HFFc6 (cell line): ENCODE results near the gene MAP3K4. TPM values are rescaled to one million over a fixed set of nuclear protein-coding genes. Genes with fewer than 3 reads are reported as not detected.
A peak's percentile ranks its signal among the peaks of the same experiment; 100 is the strongest.

Experiments used
- DNase-seq: peaks from one replicate; pipeline ENCODE4 v3.0.0-alpha.2; 2018
- H3K27ac Mint-ChIP-seq: 2 replicates; pipeline ENCODE4 v1.8.0; 2020; ENCODE audit warnings: mild to moderate bottlenecking, mixed read lengths
- H3K27me3 Mint-ChIP-seq: 2 replicates; pipeline ENCODE4 v1.8.0; 2021; ENCODE audit warnings: mild to moderate bottlenecking, moderate library complexity, mixed read lengths; ENCODE audit not compliant: insufficient read depth
- H3K36me3 Mint-ChIP-seq: 2 replicates; pipeline ENCODE4 v1.8.0; 2021; ENCODE audit warnings: low read depth, mixed read lengths
- H3K4me1 Mint-ChIP-seq: 2 replicates; pipeline ENCODE4 v1.8.0; 2020; ENCODE audit warnings: low read depth, mixed read lengths
- H3K4me3 Mint-ChIP-seq: 2 replicates; pipeline ENCODE4 v1.8.0; 2020; ENCODE audit warnings: mild to moderate bottlenecking, moderate library complexity, mixed read lengths
- H3K9me3 Mint-ChIP-seq: 2 replicates; pipeline ENCODE4 v1.8.0; 2020; ENCODE audit warnings: mild to moderate bottlenecking, mixed read lengths
- total RNA-seq, 6 experiments: library from RNA; stranded (reverse); fragmentation: NEBNext Ultra II Directional; extraction: Animal tissue kit (Norgen Biotek cat#: 25700); gene quantifications; 2 replicates in 1 of 6; 3 replicates in 5 of 6; pipeline ENCODE4 v1.2.3, GENCODE V29; 2021
- TF ChIP-seq, protein P1 (sequence below): fragments of 200-600 bp; sonication (generic); IDR thresholded peaks from 2 replicates; pipeline ENCODE4 v1.5.0; 2021; ENCODE audit warnings: antibody characterized with exemption, mild to moderate bottlenecking

MAP3K4 gene
- total RNA-seq, 6 experiments from 2014 or later: 16.8 to 26.2 (median 22.3) TPM

GRCh38 chr6:160992061-160992979 lies 751 bp downstream of the MAP3K4 start:
- H3K4me3 Mint-ChIP-seq: peak overlapping the region; percentile 94
- H3K4me1 Mint-ChIP-seq: peaks cover 35% of the 10 kb centered on the region
- TF ChIP-seq, protein P1, sequence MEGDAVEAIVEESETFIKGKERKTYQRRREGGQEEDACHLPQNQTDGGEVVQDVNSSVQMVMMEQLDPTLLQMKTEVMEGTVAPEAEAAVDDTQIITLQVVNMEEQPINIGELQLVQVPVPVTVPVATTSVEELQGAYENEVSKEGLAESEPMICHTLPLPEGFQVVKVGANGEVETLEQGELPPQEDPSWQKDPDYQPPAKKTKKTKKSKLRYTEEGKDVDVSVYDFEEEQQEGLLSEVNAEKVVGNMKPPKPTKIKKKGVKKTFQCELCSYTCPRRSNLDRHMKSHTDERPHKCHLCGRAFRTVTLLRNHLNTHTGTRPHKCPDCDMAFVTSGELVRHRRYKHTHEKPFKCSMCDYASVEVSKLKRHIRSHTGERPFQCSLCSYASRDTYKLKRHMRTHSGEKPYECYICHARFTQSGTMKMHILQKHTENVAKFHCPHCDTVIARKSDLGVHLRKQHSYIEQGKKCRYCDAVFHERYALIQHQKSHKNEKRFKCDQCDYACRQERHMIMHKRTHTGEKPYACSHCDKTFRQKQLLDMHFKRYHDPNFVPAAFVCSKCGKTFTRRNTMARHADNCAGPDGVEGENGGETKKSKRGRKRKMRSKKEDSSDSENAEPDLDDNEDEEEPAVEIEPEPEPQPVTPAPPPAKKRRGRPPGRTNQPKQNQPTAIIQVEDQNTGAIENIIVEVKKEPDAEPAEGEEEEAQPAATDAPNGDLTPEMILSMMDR: peak; percentile 78
- H3K27me3 Mint-ChIP-seq: no peaks in the 10 kb centered on the region; the same call in none of the 2 replicates
- no peaks in the 10 kb centered on the region for H3K9me3 Mint-ChIP-seq
- peak; percentile 70 for DNase-seq
- peak overlapping the region; percentile 84 for H3K27ac Mint-ChIP-seq
- no peaks in the 10 kb centered on the region; the same call in 1 of the 2 replicates for H3K36me3 Mint-ChIP-seq

GRCh38 chr6:160992980-160993314 lies 1.4 kb downstream of the MAP3K4 start:
- Mint-ChIP-seq H3K36me3 (no peaks in the 10 kb centered on the region; the same call in 1 of the 2 replicates), H3K27me3 (no peaks in the 10 kb centered on the region; the same call in none of the 2 replicates), H3K27ac (peak overlapping the region; percentile 84; the same call in 1 of the 2 replicates), H3K4me1 (peaks cover 37% of the 10 kb centered on the region), H3K9me3 (no peaks in the 10 kb centered on the region), H3K4me3 (peak overlapping the region; percentile 94)
- no peak for DNase-seq
- TF ChIP-seq, protein P1: peak; percentile 19; the same call in 1 of the 2 replicates

GRCh38 chr6:160995271-160995670 lies 3.7 kb downstream of the MAP3K4 start:
- Mint-ChIP-seq H3K4me3 (no peak overlapping the region), H3K27ac (no peak overlapping the region), H3K9me3 (no peaks in the 10 kb centered on the region), H3K4me1 (peaks cover 37% of the 10 kb centered on the region), H3K27me3 (no peaks in the 10 kb centered on the region; the same call in 1 of the 2 replicates), H3K36me3 (no peaks in the 10 kb centered on the region; the same call in 1 of the 2 replicates)
- no peak for DNase-seq
- TF ChIP-seq, protein P1: no peak

GRCh38 chr6:160996131-160996601 lies 4.6 kb downstream of the MAP3K4 start:
- Mint-ChIP-seq H3K27ac (no peak overlapping the region; the same call in 1 of the 2 replicates), H3K4me3 (no peak overlapping the region), H3K9me3 (no peaks in the 10 kb centered on the region), H3K27me3 (no peaks in the 10 kb centered on the region; the same call in 1 of the 2 replicates), H3K4me1 (peaks cover 37% of the 10 kb centered on the region), H3K36me3 (no peaks in the 10 kb centered on the region; the same call in 1 of the 2 replicates)
- DNase-seq: no peak
- TF ChIP-seq, protein P1: no peak

DNA sequence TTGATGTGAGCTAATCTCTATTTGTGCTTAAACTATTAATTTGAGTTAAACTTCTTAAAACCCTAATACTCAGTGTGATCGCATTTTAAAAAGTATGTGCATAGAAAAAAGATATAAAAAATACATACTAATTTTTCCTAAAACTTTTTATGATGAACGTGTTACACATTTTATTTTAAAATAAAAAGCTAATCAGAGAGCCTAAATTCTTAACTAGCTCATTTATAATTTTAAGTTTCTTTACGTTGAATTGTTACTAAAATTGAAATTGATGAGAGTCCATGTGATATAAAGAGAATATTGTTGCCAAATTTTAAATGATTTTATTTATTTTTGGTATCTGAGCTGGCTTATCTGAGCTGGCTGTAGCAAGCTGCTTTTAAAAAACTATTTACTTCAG lies 6.6 kb downstream of the MAP3K4 start:
- H3K9me3 Mint-ChIP-seq: no peaks in the 10 kb centered on the region

More for the DNA sequence above, 6.6 kb downstream of the MAP3K4 start:
- DNase-seq: no peak
- peaks cover 40% of the 10 kb centered on the region for H3K4me1 Mint-ChIP-seq
- TF ChIP-seq, protein P1: no peak
- no peak overlapping the region for H3K4me3 Mint-ChIP-seq
- H3K27me3 Mint-ChIP-seq: no peaks in the 10 kb centered on the region
- no peak overlapping the region for H3K27ac Mint-ChIP-seq
- H3K36me3 Mint-ChIP-seq: no peaks in the 10 kb centered on the region; the same call in 1 of the 2 replicates
